K562 treated with DMSO at 1 percent for 4 hours (cell line): ENCODE measurements around the gene OR10P1. TPM values are rescaled to one million over a fixed set of nuclear protein-coding genes. Genes with fewer than 3 reads are reported as not detected.

Source experiments
- total RNA-seq: library from RNA; unstranded; fragments of 300-600 nt; gene quantifications from 2 replicates; pipeline ENCODE4 v1.2.3, GENCODE V29; 2022; ENCODE audit not compliant: insufficient read depth

Gene OR10P1
- total RNA-seq, result not detected in 2 replicates

DNA sequence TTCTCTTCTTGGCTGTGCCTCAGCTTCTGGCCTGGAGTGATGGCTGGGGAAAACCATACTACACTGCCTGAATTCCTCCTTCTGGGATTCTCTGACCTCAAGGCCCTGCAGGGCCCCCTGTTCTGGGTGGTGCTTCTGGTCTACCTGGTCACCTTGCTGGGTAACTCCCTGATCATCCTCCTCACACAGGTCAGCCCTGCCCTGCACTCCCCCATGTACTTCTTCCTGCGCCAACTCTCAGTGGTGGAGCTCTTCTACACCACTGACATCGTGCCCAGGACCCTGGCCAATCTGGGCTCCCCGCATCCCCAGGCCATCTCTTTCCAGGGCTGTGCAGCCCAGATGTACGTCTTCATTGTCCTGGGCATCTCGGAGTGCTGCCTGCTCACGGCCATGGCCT, at the start of gene OR10P1:
OR10P1 (plus strand) TSS at position 40 of the 400 bp plus-strand sequence; CDS start at position 40, 0 bp downstream.

Other genes with a start within 250 kb of the OR10P1 start
- not detected in 2 replicates for gene OR6C65, start 236.4 kb upstream of the OR10P1 start, total RNA-seq
- gene OR6C76, start 210.6 kb upstream of the OR10P1 start, total RNA-seq, result not detected in 2 replicates
- gene OR6C2, start 192.8 kb upstream of the OR10P1 start, total RNA-seq, result not detected in 2 replicates
- not detected in 2 replicates for gene OR6C70, start 166.8 kb upstream of the OR10P1 start, total RNA-seq
- not detected in 2 replicates for gene OR6C68, start 144.5 kb upstream of the OR10P1 start, total RNA-seq
- not detected in 2 replicates for gene OR6C4, start 87.3 kb upstream of the OR10P1 start, total RNA-seq
- not detected in 2 replicates for gene OR2AP1, start 64.4 kb upstream of the OR10P1 start, total RNA-seq
- 0.65 and 1.3 TPM in 2 replicates for gene ITGA7, start 71.0 kb downstream of the OR10P1 start, total RNA-seq
- 54.8 and 73.4 TPM in 2 replicates for gene BLOC1S1, start 79.2 kb downstream of the OR10P1 start, total RNA-seq
- 1.5 TPM in 1 of 2 replicates, not detected in the other for gene RDH5, start 83.5 kb downstream of the OR10P1 start, total RNA-seq
- gene CD63, start 92.1 kb downstream of the OR10P1 start, total RNA-seq, result 1,114 and 1,204 TPM in 2 replicates
- gene GDF11, start 106.2 kb downstream of the OR10P1 start, total RNA-seq, result 7.7 and 11.9 TPM in 2 replicates
- 85.8 and 102 TPM in 2 replicates for gene SARNP, start 180.8 kb downstream of the OR10P1 start, total RNA-seq
- gene ORMDL2, start 181.1 kb downstream of the OR10P1 start, total RNA-seq, result 9.1 and 13.5 TPM in 2 replicates
- 9.9 and 12.9 TPM in 2 replicates for gene DNAJC14, start 192.7 kb downstream of the OR10P1 start, total RNA-seq
- gene MMP19, start 206.0 kb downstream of the OR10P1 start, total RNA-seq, result 0.93 and 1.1 TPM in 2 replicates